KMS-11 (cell line): ENCODE data around the gene AKAP5.

Source experiments
- H2AFZ ChIP-seq: fragments of 200-600 bp; sonication (generic); 2 replicates; pipeline ENCODE4 v1.6.1; 2016; ENCODE audit warnings: antibody characterized with exemption, mixed run types, low read depth
- H3K27ac ChIP-seq: fragments of 200-600 bp; sonication (generic); 2 replicates; pipeline ENCODE4 v1.6.1; 2016; ENCODE audit warnings: mild to moderate bottlenecking, mixed run types
- H3K27me3 ChIP-seq: fragments of 200-600 bp; sonication (generic); 2 replicates; pipeline ENCODE4 v1.6.1; 2017; ENCODE audit warnings: mild to moderate bottlenecking, low read depth, mixed run types, moderate library complexity; ENCODE audit not compliant: insufficient read depth
- H3K36me3 ChIP-seq: fragments of 200-600 bp; sonication (generic); 2 replicates; pipeline ENCODE4 v1.6.1; 2017; ENCODE audit warnings: mild to moderate bottlenecking, mixed run types; ENCODE audit not compliant: insufficient read depth
- H3K4me1 ChIP-seq: fragments of 200-600 bp; sonication (generic); 2 replicates; pipeline ENCODE4 v1.6.1; 2016; ENCODE audit warnings: mild to moderate bottlenecking, low read depth, mixed run types; ENCODE audit not compliant: poor library complexity, severe bottlenecking
- H3K4me2 ChIP-seq: fragments of 200-600 bp; sonication (generic); 2 replicates; pipeline ENCODE4 v1.7.0; 2016; ENCODE audit warnings: mild to moderate bottlenecking, mixed run types
- H3K4me3 ChIP-seq: fragments of 200-600 bp; sonication (generic); IDR thresholded peaks from 2 replicates; pipeline ENCODE4 v1.6.1; 2017; ENCODE audit warnings: low read depth, low read length, mixed read lengths; ENCODE audit not compliant: insufficient read depth
- H3K79me2 ChIP-seq: fragments of 200-600 bp; sonication (generic); 2 replicates; pipeline ENCODE4 v1.6.1; 2016; ENCODE audit warnings: low read depth, mixed run types; ENCODE audit not compliant: insufficient read depth
- H3K9ac ChIP-seq: fragments of 200-600 bp; sonication (generic); 2 replicates; pipeline ENCODE4 v1.6.1; 2016; ENCODE audit warnings: mild to moderate bottlenecking, mixed run types
- H4K20me1 ChIP-seq: fragments of 200-600 bp; sonication (generic); 2 replicates; pipeline ENCODE4 v1.6.1; 2016; ENCODE audit warnings: mild to moderate bottlenecking, mixed run types; ENCODE audit not compliant: insufficient read depth
- TF ChIP-seq, protein P1 (sequence below): fragments of 200-600 bp; sonication (generic); conservative IDR thresholded peaks from 2 replicates; pipeline ENCODE4 v1.6.1; 2017; ENCODE audit warnings: low read depth, mild to moderate bottlenecking, antibody characterized with exemption, low read length, moderate library complexity, mixed read lengths

The AKAP5 gene

DNA sequence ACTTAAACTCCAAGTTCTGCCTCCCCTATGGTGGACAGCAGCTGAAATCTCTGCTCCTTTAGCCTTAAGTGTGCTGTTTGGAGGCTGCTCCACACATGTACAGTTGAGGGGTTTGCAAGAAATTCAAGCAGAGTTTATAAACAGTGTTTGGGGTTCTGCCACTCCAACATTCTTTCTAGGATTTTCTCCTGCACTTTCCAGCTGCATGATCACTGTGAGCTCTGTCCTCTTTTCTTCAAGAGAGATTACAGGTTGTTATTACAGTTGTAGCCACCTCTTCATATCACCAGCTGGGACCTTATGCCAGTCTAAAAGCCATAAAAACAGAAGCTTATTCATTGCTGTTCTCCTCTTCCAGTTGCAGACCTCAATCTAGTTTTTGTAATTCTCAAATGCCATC is 30.0 kb downstream of the AKAP5 start:
- Histone ChIP-seq H3K27me3 (no peaks in the 10 kb centered on the region), H4K20me1 (no peaks in the 10 kb centered on the region), H3K79me2 (peaks cover 16% of the 10 kb centered on the region), H2AFZ (no peak overlapping the region), H3K4me2 (no peak overlapping the region), H3K4me3 (no peak overlapping the region), H3K4me1 (peaks cover 13% of the 10 kb centered on the region), H3K9ac (no peak overlapping the region), H3K36me3 (0 out of 2 replicates have a peak, but pooled peaks cover 2% of the 10 kb centered on the region), H3K27ac (no peak overlapping the region)
- TF ChIP-seq, protein P1, sequence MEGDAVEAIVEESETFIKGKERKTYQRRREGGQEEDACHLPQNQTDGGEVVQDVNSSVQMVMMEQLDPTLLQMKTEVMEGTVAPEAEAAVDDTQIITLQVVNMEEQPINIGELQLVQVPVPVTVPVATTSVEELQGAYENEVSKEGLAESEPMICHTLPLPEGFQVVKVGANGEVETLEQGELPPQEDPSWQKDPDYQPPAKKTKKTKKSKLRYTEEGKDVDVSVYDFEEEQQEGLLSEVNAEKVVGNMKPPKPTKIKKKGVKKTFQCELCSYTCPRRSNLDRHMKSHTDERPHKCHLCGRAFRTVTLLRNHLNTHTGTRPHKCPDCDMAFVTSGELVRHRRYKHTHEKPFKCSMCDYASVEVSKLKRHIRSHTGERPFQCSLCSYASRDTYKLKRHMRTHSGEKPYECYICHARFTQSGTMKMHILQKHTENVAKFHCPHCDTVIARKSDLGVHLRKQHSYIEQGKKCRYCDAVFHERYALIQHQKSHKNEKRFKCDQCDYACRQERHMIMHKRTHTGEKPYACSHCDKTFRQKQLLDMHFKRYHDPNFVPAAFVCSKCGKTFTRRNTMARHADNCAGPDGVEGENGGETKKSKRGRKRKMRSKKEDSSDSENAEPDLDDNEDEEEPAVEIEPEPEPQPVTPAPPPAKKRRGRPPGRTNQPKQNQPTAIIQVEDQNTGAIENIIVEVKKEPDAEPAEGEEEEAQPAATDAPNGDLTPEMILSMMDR, result no peak

- H3K27me3 ChIP-seq, result no peaks in the 10 kb centered on the region
- TF ChIP-seq, protein P1, result no peak
- no peak overlapping the region for H2AFZ ChIP-seq
- H4K20me1 ChIP-seq, result no peaks in the 10 kb centered on the region
- H3K4me3 ChIP-seq, result no peak overlapping the region
- 0 out of 2 replicates have a peak, but pooled peaks cover 2% of the 10 kb centered on the region for H3K36me3 ChIP-seq
- H3K79me2 ChIP-seq, result peaks cover 31% of the 10 kb centered on the region
- H3K9ac ChIP-seq, result no peak overlapping the region
- H3K4me2 ChIP-seq, result no peak overlapping the region
- H3K4me1 ChIP-seq, result peaks cover 28% of the 10 kb centered on the region
- H3K27ac ChIP-seq, result no peak overlapping the region
Observed at GRCh38 chr14:64496764-64497163, 31.5 kb downstream of the AKAP5 start.

DNA sequence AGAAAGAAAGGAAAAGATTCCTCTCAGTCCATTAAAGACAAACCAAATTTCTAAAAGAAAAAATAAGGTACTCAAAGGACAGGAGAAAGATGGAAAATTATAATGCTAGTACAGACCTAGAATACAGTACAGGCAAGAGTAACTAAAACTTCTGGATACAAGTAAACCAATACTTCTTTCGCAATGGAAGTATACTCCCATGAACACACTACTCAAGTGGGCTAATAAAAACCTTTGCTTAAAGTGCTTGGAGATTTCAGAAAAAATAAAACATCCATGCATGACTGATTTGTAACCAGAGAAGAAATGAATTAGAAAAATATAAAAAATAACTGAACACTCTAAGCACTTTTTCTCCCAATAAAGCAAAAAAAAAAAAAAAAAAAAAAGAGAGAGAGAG is 34.8 kb downstream of the AKAP5 start:
- no peak overlapping the region for H2AFZ ChIP-seq
- H3K4me3 ChIP-seq, result no peak overlapping the region
- H4K20me1 ChIP-seq, result no peaks in the 10 kb centered on the region
- no peak overlapping the region for H3K27ac ChIP-seq
- H3K79me2 ChIP-seq, result peaks cover 46% of the 10 kb centered on the region
- H3K9ac ChIP-seq, result no peak overlapping the region
- H3K27me3 ChIP-seq, result no peaks in the 10 kb centered on the region
- peak overlapping the region; percentile 47; the same call in 1 of the 2 replicates for H3K4me2 ChIP-seq
- peaks cover 31% of the 10 kb centered on the region for H3K4me1 ChIP-seq
- TF ChIP-seq, protein P1, result no peak
- H3K36me3 ChIP-seq, result 0 out of 2 replicates have a peak, but pooled peaks cover 2% of the 10 kb centered on the region

GRCh38 chr14:64501411-64502171 is 36.3 kb downstream of the AKAP5 start:
- peak overlapping the region; percentile 85 for H3K4me2 ChIP-seq
- no peak overlapping the region for H2AFZ ChIP-seq
- peaks cover 60% of the 10 kb centered on the region for H3K79me2 ChIP-seq
- H3K4me1 ChIP-seq, result peaks cover 32% of the 10 kb centered on the region
- peak overlapping the region; percentile 98; the same call in 1 of the 2 replicates for H3K27ac ChIP-seq
- H3K27me3 ChIP-seq, result no peaks in the 10 kb centered on the region
- H3K9ac ChIP-seq, result peak overlapping the region; percentile 97; the same call in 1 of the 2 replicates
- 0 out of 2 replicates have a peak, but pooled peaks cover 2% of the 10 kb centered on the region for H3K36me3 ChIP-seq
- H4K20me1 ChIP-seq, result no peaks in the 10 kb centered on the region
- TF ChIP-seq, protein P1, result no peak
- H3K4me3 ChIP-seq, result no peak overlapping the region
